Activated T-cell treated with anti-CD3 and anti-CD28 coated beads, Interleukin-2, amount 50 U/mL, for 48 hours (primary cell): ENCODE results near the gene P2RX7.

Experiments used
- DNase-seq, 2 experiments: peaks; one replicate each; pipeline ENCODE4 v3.0.0-alpha.2; 2020

P2RX7 gene

DNA sequence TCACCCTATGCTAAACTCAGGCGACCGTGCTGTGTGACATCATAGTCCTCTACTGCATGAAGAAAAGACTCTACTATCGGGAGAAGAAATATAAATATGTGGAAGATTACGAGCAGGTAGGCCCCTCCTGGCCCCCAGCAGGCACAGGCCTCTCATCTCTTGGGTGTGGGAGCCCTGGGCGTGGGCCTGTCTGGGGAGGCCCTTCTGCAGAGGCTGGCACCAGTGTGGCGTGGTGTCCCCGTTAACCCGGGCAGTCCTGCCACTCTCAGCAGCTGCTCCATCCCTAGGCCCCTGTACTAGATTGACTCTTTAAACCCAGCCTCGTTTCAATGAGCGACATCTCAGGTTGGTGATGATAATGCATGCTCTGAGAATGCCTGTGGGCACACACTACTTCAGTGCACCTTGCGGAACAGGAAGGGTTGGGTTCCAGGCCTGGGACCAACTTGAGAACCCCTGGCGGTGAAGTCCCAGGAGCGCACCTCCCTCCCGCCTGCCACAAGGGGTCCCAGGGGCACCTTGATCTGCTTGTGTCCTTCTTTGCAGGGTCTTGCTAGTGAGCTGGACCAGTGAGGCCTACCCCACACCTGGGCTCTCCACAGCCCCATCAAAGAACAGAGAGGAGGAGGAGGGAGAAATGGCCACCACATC lies 100.4 kb downstream of the P2RX7 start:
- DNase-seq = no peak

DNA sequence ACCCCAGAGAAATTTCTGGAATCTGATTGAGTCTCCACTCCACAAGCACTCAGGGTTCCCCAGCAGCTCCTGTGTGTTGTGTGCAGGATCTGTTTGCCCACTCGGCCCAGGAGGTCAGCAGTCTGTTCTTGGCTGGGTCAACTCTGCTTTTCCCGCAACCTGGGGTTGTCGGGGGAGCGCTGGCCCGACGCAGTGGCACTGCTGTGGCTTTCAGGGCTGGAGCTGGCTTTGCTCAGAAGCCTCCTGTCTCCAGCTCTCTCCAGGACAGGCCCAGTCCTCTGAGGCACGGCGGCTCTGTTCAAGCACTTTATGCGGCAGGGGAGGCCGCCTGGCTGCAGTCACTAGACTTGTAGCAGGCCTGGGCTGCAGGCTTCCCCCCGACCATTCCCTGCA lies 100.9 kb downstream of the P2RX7 start:
- no peak for DNase-seq

DNA sequence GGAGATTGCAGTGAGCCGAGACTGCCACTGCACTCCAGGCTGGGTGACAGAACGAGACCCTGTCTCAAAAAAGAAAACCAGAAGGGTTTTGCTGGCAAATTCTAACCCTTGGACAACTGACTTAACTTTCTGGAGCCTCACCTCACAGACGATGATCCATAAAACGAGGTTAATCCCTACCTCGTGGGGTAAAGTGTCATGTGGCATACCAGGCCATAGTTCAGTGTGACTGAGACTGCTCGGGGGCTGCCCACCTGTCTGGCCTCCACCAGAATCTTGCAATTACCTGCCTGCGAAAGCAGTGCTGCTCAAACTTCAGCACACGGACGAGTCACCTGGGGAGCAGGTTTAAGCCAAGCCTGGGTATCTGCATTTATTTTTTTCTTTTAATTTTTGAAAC lies 104.1 kb downstream of the P2RX7 start:
- DNase-seq = no peak

DNA sequence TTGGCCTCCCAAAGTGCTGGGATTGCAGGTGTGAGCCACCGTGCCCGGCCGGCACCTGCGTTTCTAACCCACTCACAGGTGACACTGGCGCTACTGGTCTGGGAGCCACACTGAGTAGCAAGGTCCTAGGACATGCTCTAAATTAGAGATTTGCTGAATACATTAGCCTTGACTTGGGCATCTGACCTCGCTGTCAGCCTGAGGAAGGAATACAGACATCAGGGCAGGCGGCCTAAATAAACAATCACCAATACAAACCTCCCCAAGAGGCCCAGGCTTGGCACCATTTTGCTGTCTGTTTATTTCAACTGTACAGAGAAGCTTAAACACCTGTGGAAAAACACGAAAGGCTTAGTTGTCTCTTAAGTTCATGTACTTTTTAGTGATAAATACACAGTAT lies 104.7 kb downstream of the P2RX7 start:
- DNase-seq = no peak
